ENCODE results near the gene CALN1. TPM values are rescaled to one million over a fixed set of nuclear protein-coding genes. Genes with fewer than 3 reads are reported as not detected.

Gene CALN1
- total RNA-seq, 1 donor from 2014 or later: not detected

GRCh38 chr7:71970725-71971124 lies 441.4 kb downstream of the CALN1 start:
- H3K27ac Mint-ChIP-seq (ENCODE audit: unreplicated experiment): no peak overlapping the region
- H3K4me3 Mint-ChIP-seq (ENCODE audit: unreplicated experiment): no peak overlapping the region
- TF ChIP-seq EZH2 (IDR thresholded peaks at IDR 0.05; ENCODE audit: insufficient read depth, low read length) (no peak), CTCF (IDR thresholded peaks at IDR 0.05; ENCODE audit: insufficient read depth, low read depth, low read length) (no peak)
- H3K27me3 Mint-ChIP-seq (ENCODE audit: low read depth, unreplicated experiment): peaks cover 1% of the 10 kb centered on the region
- no peaks in the 10 kb centered on the region for H3K36me3 Mint-ChIP-seq (ENCODE audit: low read depth, unreplicated experiment)
- Histone ChIP-seq H3K4me3 (ENCODE audit: insufficient read depth, low read depth, low read length) (no peak overlapping the region), H3K27me3 (ENCODE audit: insufficient read depth, low read length) (no peaks in the 10 kb centered on the region), H4K20me1 (ENCODE audit: insufficient read depth, low read length) (no peaks in the 10 kb centered on the region), H3K36me3 (ENCODE audit: insufficient read depth, low read length) (no peaks in the 10 kb centered on the region), H3K27ac (ENCODE audit: low read depth, low read length) (no peak overlapping the region), H3K4me1 (ENCODE audit: insufficient read depth, low read length) (no peaks in the 10 kb centered on the region), H3K4me2 (ENCODE audit: low read length) (no peak overlapping the region), H2AFZ (ENCODE audit: low read depth, low read length) (no peak overlapping the region), H3K79me2 (ENCODE audit: insufficient read depth, low read length) (no peaks in the 10 kb centered on the region), H3K9ac (ENCODE audit: low read length) (no peak overlapping the region), H3K9me3 (ENCODE audit: insufficient read depth, low read depth, low read length) (no peaks in the 10 kb centered on the region)
- peaks cover 6% of the 10 kb centered on the region for H3K9me3 Mint-ChIP-seq (ENCODE audit: unreplicated experiment)
- no peak for FAIRE-seq
- no peaks in the 10 kb centered on the region for H3K4me1 Mint-ChIP-seq (ENCODE audit: low read depth, unreplicated experiment)
- no peak for DNase-seq (ENCODE audit: low read depth)

GRCh38 chr7:71962636-71963035 lies 449.5 kb downstream of the CALN1 start:
- Histone ChIP-seq H3K4me2 (ENCODE audit: low read length) (no peak overlapping the region), H3K27me3 (ENCODE audit: insufficient read depth, low read length) (no peaks in the 10 kb centered on the region), H3K4me3 (ENCODE audit: insufficient read depth, low read depth, low read length) (no peak overlapping the region), H4K20me1 (ENCODE audit: insufficient read depth, low read length) (no peaks in the 10 kb centered on the region), H3K4me1 (ENCODE audit: insufficient read depth, low read length) (no peaks in the 10 kb centered on the region), H3K9ac (ENCODE audit: low read length) (no peak overlapping the region), H3K79me2 (ENCODE audit: insufficient read depth, low read length) (no peaks in the 10 kb centered on the region), H2AFZ (ENCODE audit: low read depth, low read length) (no peak overlapping the region), H3K36me3 (ENCODE audit: insufficient read depth, low read length) (no peaks in the 10 kb centered on the region), H3K9me3 (ENCODE audit: insufficient read depth, low read depth, low read length) (no peaks in the 10 kb centered on the region), H3K27ac (ENCODE audit: low read depth, low read length) (no peak overlapping the region)
- no peak for TF ChIP-seq CTCF (IDR thresholded peaks at IDR 0.05; ENCODE audit: insufficient read depth, low read depth, low read length)
- no peak for TF ChIP-seq EZH2 (IDR thresholded peaks at IDR 0.05; ENCODE audit: insufficient read depth, low read length)
- no peak for FAIRE-seq
- Mint-ChIP-seq H3K27me3 (ENCODE audit: low read depth, unreplicated experiment) (peaks cover 11% of the 10 kb centered on the region), H3K4me1 (ENCODE audit: low read depth, unreplicated experiment) (no peaks in the 10 kb centered on the region), H3K4me3 (ENCODE audit: unreplicated experiment) (no peak overlapping the region), H3K9me3 (ENCODE audit: unreplicated experiment) (no peaks in the 10 kb centered on the region), H3K27ac (ENCODE audit: unreplicated experiment) (no peak overlapping the region), H3K36me3 (ENCODE audit: low read depth, unreplicated experiment) (no peaks in the 10 kb centered on the region)
- DNase-seq (ENCODE audit: low read depth): no peak

- no peak overlapping the region for H3K9ac ChIP-seq (ENCODE audit: low read length)
- Mint-ChIP-seq H3K4me1 (ENCODE audit: low read depth, unreplicated experiment) (no peaks in the 10 kb centered on the region), H3K27ac (ENCODE audit: unreplicated experiment) (no peak overlapping the region), H3K9me3 (ENCODE audit: unreplicated experiment) (no peaks in the 10 kb centered on the region), H3K4me3 (ENCODE audit: unreplicated experiment) (no peak overlapping the region), H3K27me3 (ENCODE audit: low read depth, unreplicated experiment) (peaks cover 14% of the 10 kb centered on the region), H3K36me3 (ENCODE audit: low read depth, unreplicated experiment) (no peaks in the 10 kb centered on the region)
- DNase-seq (ENCODE audit: low read depth) (no peak), FAIRE-seq (no peak)
- H3K4me1 ChIP-seq (ENCODE audit: insufficient read depth, low read length): no peaks in the 10 kb centered on the region
- no peak overlapping the region for H2AFZ ChIP-seq (ENCODE audit: low read depth, low read length)
- no peaks in the 10 kb centered on the region for H3K9me3 ChIP-seq (ENCODE audit: insufficient read depth, low read depth, low read length)
- no peaks in the 10 kb centered on the region for H3K79me2 ChIP-seq (ENCODE audit: insufficient read depth, low read length)
- H3K27ac ChIP-seq (ENCODE audit: low read depth, low read length): no peak overlapping the region
- no peaks in the 10 kb centered on the region for H3K27me3 ChIP-seq (ENCODE audit: insufficient read depth, low read length)
- TF ChIP-seq CTCF (IDR thresholded peaks at IDR 0.05; ENCODE audit: insufficient read depth, low read depth, low read length) (no peak), EZH2 (IDR thresholded peaks at IDR 0.05; ENCODE audit: insufficient read depth, low read length) (no peak)
- H3K36me3 ChIP-seq (ENCODE audit: insufficient read depth, low read length): no peaks in the 10 kb centered on the region
- H3K4me2 ChIP-seq (ENCODE audit: low read length): no peak overlapping the region
- no peak overlapping the region for H3K4me3 ChIP-seq (ENCODE audit: insufficient read depth, low read depth, low read length)
- no peaks in the 10 kb centered on the region for H4K20me1 ChIP-seq (ENCODE audit: insufficient read depth, low read length)
Observed at GRCh38 chr7:71961283-71961682, 450.9 kb downstream of the CALN1 start.

Measured in astrocyte (in vitro differentiated cells and primary cell).